NCI-H526 (cell line): ENCODE measurements around the gene SMIM45.

Experiments used
- DNase-seq, 2 experiments: peaks; one replicate each; lab custom pipeline; 2025; lab: John Stamatoyannopoulos, UW

Gene SMIM45

GRCh38 chr22:42001121-42001520 is 49.2 kb downstream of the SMIM45 start:
- no peak for DNase-seq

- no peak for DNase-seq
Observed at GRCh38 chr22:42001706-42002105, 49.8 kb downstream of the SMIM45 start.

- no peak for DNase-seq
Observed at GRCh38 chr22:42007922-42008321, 56.0 kb downstream of the SMIM45 start.
